ENCODE results near the gene NFS1. TPM values are rescaled to one million over a fixed set of nuclear protein-coding genes. Genes with fewer than 3 reads are reported as not detected.

NFS1 gene
- total and polyA plus RNA-seq, 4 experiments from 2014 or later, result 6.3 to 33.6 (median 29.3) TPM

Other genes with a start within 250 kb of the NFS1 start
- gene CEP250, start 243.8 kb downstream of the NFS1 start, total RNA-seq, result 10 to 100 TPM; 71.3 to 76.9 TPM
- 10 to 100 TPM in 1 of 2 donors, 1 to 10 TPM in 1; 4.4 to 14.1 TPM for gene CEP250, start 243.8 kb downstream of the NFS1 start, polyA plus RNA-seq
- not detected for gene C20orf173, start 169.7 kb downstream of the NFS1 start, total RNA-seq
- gene C20orf173, start 169.7 kb downstream of the NFS1 start, polyA plus RNA-seq, result not detected
- 100 to 1,000 TPM; 148 to 151 TPM for gene ERGIC3, start 157.3 kb downstream of the NFS1 start, total RNA-seq
- 100 to 1,000 TPM; 134 to 137 TPM for gene ERGIC3, start 157.3 kb downstream of the NFS1 start, polyA plus RNA-seq
- 1 to 10 TPM in 1 of 2 experiments, under 1 TPM in 1; 0.47 to 1.3 TPM for gene SPAG4, start 83.5 kb downstream of the NFS1 start, total RNA-seq
- gene SPAG4, start 83.5 kb downstream of the NFS1 start, polyA plus RNA-seq, result under 1 TPM; 0.69 to 0.79 TPM
- gene CPNE1, start 34.5 kb downstream of the NFS1 start, total RNA-seq, result 100 to 1,000 TPM; 316 to 353 TPM
- gene CPNE1, start 34.5 kb downstream of the NFS1 start, polyA plus RNA-seq, result 100 to 1,000 TPM; 305 to 343 TPM
- 100 to 1,000 TPM; 129 to 138 TPM for gene RBM12, start 34.5 kb downstream of the NFS1 start, total RNA-seq
- 10 to 100 TPM; 29.9 to 52.8 TPM for gene RBM12, start 34.5 kb downstream of the NFS1 start, polyA plus RNA-seq
- 10 to 100 TPM; 38.4 to 43.8 TPM for gene ROMO1, start 53 bp upstream of the NFS1 start, total RNA-seq
- 100 to 1,000 TPM; 273 to 335 TPM for gene ROMO1, start 53 bp upstream of the NFS1 start, polyA plus RNA-seq
- gene RBM39, start 42.9 kb upstream of the NFS1 start, total RNA-seq, result 100 to 1,000 TPM; 631 to 665 TPM
- gene RBM39, start 42.9 kb upstream of the NFS1 start, polyA plus RNA-seq, result 100 to 1,000 TPM in 1 of 2 donors, 10 to 100 TPM in 1; 76.7 to 153 TPM
- 10 to 100 TPM; 72.9 to 82.3 TPM for gene PHF20, start 72.7 kb upstream of the NFS1 start, total RNA-seq
- 100 to 1,000 TPM; 106 to 126 TPM for gene PHF20, start 72.7 kb upstream of the NFS1 start, polyA plus RNA-seq

Data from CD4-positive, alpha-beta memory T cell (primary cell).